Endothelial cell of umbilical vein (primary cell): ENCODE results near the gene RGS9. TPM values are rescaled to one million over a fixed set of nuclear protein-coding genes. Genes with fewer than 3 reads are reported as not detected.

Experiments used
- BruUV-seq: library from RNA; stranded (reverse); fragments of 400-500 nt; replicated peaks from 2 replicates; lab custom pipeline; 2021; lab: Mats Ljungman, UMichigan
- CTCF ChIA-PET: fragments of 300-600, 350-600 bp; sonication (Branson Sonifier 250); formaldehyde crosslinking; loops from one replicate; lab custom pipeline; 2021; ENCODE audit warnings: antibody characterized with exemption, inconsistent platforms; lab: Charles Lee
- POLR2A ChIA-PET: fragments of 300-600, 350-600 bp; sonication (Branson Sonifier 250); formaldehyde crosslinking; loops from one replicate; lab custom pipeline; 2021; ENCODE audit warnings: antibody characterized with exemption, inconsistent platforms; lab: Charles Lee
- DNase-seq: peaks from one replicate; pipeline ENCODE4 v3.0.0-alpha.2; 2011; ENCODE audit warnings: low read depth, low spot score
- FAIRE-seq: peaks from 2 replicates; lab custom pipeline; 2011; peaks lifted over from hg19 to GRCh38; lab: Jason Lieb, UNC
- H2AFZ ChIP-seq: 2 replicates; pipeline ENCODE4 v1.6.0; 2012; ENCODE audit warnings: low read depth, low read length, control low read depth, inconsistent platforms
- H3K27ac ChIP-seq: 2 replicates; pipeline ENCODE4 v1.5.1; 2011; ENCODE audit warnings: low read depth, mild to moderate bottlenecking, control low read depth, low read length, moderate library complexity; ENCODE audit not compliant: insufficient read depth
- H3K27me3 ChIP-seq, 2 experiments: 2 replicates each; pipeline versions ENCODE4 v1.6.0 to v1.6.1; 2011; ENCODE audit warnings: low read length in 2 of 2, mixed read lengths in 1 of 2; ENCODE audit not compliant: control insufficient read depth in 2 of 2, insufficient read depth in 2 of 2
- H3K36me3 ChIP-seq, 2 experiments: 2 replicates in 1 of 2; 3 replicates in 1 of 2; pipeline ENCODE4 v1.5.1; 2011; ENCODE audit warnings: low read length in 2 of 2, mild to moderate bottlenecking in 1 of 2, moderate library complexity in 1 of 2; ENCODE audit not compliant: control insufficient read depth in 2 of 2, insufficient read depth in 2 of 2; ENCODE audit errors: extremely low read depth in 1 of 2
- H3K4me1 ChIP-seq: 3 replicates; pipeline ENCODE4 v1.5.1; 2011; ENCODE audit warnings: mild to moderate bottlenecking, low read length; ENCODE audit not compliant: control insufficient read depth, insufficient read depth; ENCODE audit errors: extremely low read depth
- H3K4me2 ChIP-seq: 2 replicates; pipeline ENCODE4 v1.6.1; 2011; ENCODE audit warnings: low read length, control low read depth, mixed read lengths; ENCODE audit not compliant: insufficient read depth
- H3K4me3 ChIP-seq, 3 experiments: fragments of 200-600 bp in 1 of 3; sonication (generic), shearing (Covaris generic) in 1 of 3; replicated peaks in 1 of 3; 2 replicates each; pipeline ENCODE4 v1.5.1; 2011 to 2016; ENCODE audit warnings: control low read depth in 3 of 3, low read length in 3 of 3, mild to moderate bottlenecking in 2 of 3, inconsistent platforms in 1 of 3, low read depth in 1 of 3, moderate library complexity in 1 of 3; ENCODE audit not compliant: insufficient read depth in 1 of 3
- H3K79me2 ChIP-seq: 2 replicates; pipeline ENCODE4 v1.6.0; 2012; ENCODE audit warnings: low read length, inconsistent platforms; ENCODE audit not compliant: control insufficient read depth, insufficient read depth
- H3K9ac ChIP-seq: replicated peaks from 2 replicates; pipeline ENCODE3; 2011; ENCODE audit warnings: low read length, control low read depth; ENCODE audit not compliant: insufficient read depth; ENCODE audit errors: extremely low read depth
- H3K9me1 ChIP-seq: replicated peaks from 3 replicates; pipeline ENCODE4 v1.6.0; 2011; ENCODE audit warnings: mild to moderate bottlenecking, low read length; ENCODE audit not compliant: control insufficient read depth, insufficient read depth; ENCODE audit errors: extremely low read depth
- H3K9me3 ChIP-seq: replicated peaks from 2 replicates; pipeline ENCODE4 v1.5.1; 2012; ENCODE audit warnings: low read length, inconsistent platforms; ENCODE audit not compliant: control insufficient read depth, insufficient read depth
- H4K20me1 ChIP-seq: replicated peaks from 2 replicates; pipeline ENCODE3; 2011; ENCODE audit warnings: mild to moderate bottlenecking, low read length; ENCODE audit not compliant: control insufficient read depth, insufficient read depth; ENCODE audit errors: extremely low read depth
- EZH2 ChIP-seq: IDR thresholded peaks from 2 replicates; pipeline ENCODE4 v1.6.1; 2012; ENCODE audit warnings: borderline replicate concordance, low read depth, mild to moderate bottlenecking, moderate library complexity, low read length, inconsistent platforms; ENCODE audit not compliant: severe bottlenecking
- FOS ChIP-seq: IDR thresholded peaks from 2 replicates; pipeline ENCODE4 v1.6.1; 2011; ENCODE audit warnings: mild to moderate bottlenecking, low read length, moderate library complexity, borderline replicate concordance; ENCODE audit not compliant: insufficient read depth
- GATA2 ChIP-seq: IDR thresholded peaks from 2 replicates; pipeline ENCODE4 v1.7.0; 2011; ENCODE audit warnings: low read depth, mild to moderate bottlenecking, moderate library complexity, mixed read lengths, low read length; ENCODE audit not compliant: insufficient read length, insufficient read depth
- MAX ChIP-seq: IDR thresholded peaks from 2 replicates; pipeline ENCODE4 v1.6.1; 2011; ENCODE audit not compliant: insufficient read depth, insufficient read length
- POLR2A ChIP-seq: IDR thresholded peaks from 2 replicates; pipeline ENCODE4 v1.6.1; 2012; ENCODE audit warnings: low read depth, mild to moderate bottlenecking, control low read depth, low read length
- dilution Hi-C: fragments of 300-500 bp; cut with MboI; formaldehyde crosslinking; loops from one replicate; pipeline ENCODE4 v1.15.0; 2019; ENCODE audit warnings: low sequenced_read_pairs; ENCODE audit not compliant: extremely low pct_ligation_motif_present
- intact Hi-C: fragments of 100-400 bp; cut with micrococcal nuclease; formaldehyde crosslinking; loops from one replicate; pipeline ENCODE4 v1.10.0; 2022
- polyA plus RNA-seq, 4 experiments: library from polyadenylated mRNA; depleted of rRNA in 3 of 4; stranded (reverse) in 3 of 4; unstranded in 1 of 4; fragments of >200 nt; gene quantifications; 2 replicates each; pipeline versions ENCODE4 v1.2.1 to v1.2.3, GENCODE V29; 2011 to 2012; ENCODE audit warnings: missing spikeins in 1 of 4
- total RNA-seq: library from RNA; stranded (reverse); gene quantifications from 2 replicates; pipeline ENCODE4 v1.2.3, GENCODE V29; 2021

The RGS9 gene
- total and polyA plus RNA-seq, 2 donors (not counting 3 experiments of a cell fraction or from before 2014, with no cell fraction given), result 0.61 to 1.4 TPM

GRCh38 chr17:65142247-65142646, 5.1 kb downstream of the RGS9 start:
- Histone ChIP-seq H3K79me2 (no peaks in the 10 kb centered on the region), H3K9me1 (no peaks in the 10 kb centered on the region), H3K27ac (no peak overlapping the region), H3K27me3 (peaks cover 15 to 21% of the 10 kb centered on the region in 2 experiments), H3K9me3 (no peaks in the 10 kb centered on the region), H3K9ac (no peak overlapping the region), H2AFZ (no peak overlapping the region), H3K36me3 (no peaks in the 10 kb centered on the region), H4K20me1 (no peaks in the 10 kb centered on the region), H3K4me1 (peaks cover 4% of the 10 kb centered on the region), H3K4me3 (no peak overlapping the region), H3K4me2 (no peak overlapping the region)
- BruUV-seq, result no TSS peak
- no peak for TF ChIP-seq GATA2
- no peak for TF ChIP-seq MAX
- no peak for TF ChIP-seq EZH2
- TF ChIP-seq POLR2A, result no peak
- dilution Hi-C loops (no loop called here), intact Hi-C loops (no loop called here)
- DNase-seq (no peak), FAIRE-seq (no peak)
- CTCF ChIA-PET, result interaction anchor here (3.1 kb wide), 1 partner anchor 10 kb away, joined by 11 read pairs; no protein-coding TSS in a partner anchor
- POLR2A ChIA-PET, result no interaction called here

GRCh38 chr17:65143889-65144604, 6.9 kb downstream of the RGS9 start:
- no peak for TF ChIP-seq FOS
- no peak for FAIRE-seq
- no peaks in the 10 kb centered on the region for H3K79me2 ChIP-seq
- no peaks in the 10 kb centered on the region for H4K20me1 ChIP-seq
- H3K4me3 ChIP-seq, result no peak overlapping the region
- dilution Hi-C loops, result no loop called here
- intact Hi-C loops, result no loop called here
- CTCF ChIA-PET, result interaction anchor here (0.9 to 1.5 kb wide), 2 partner anchors 26 to 43 kb away, joined by 3 to 5 read pairs; no protein-coding TSS in a partner anchor
- H3K9me1 ChIP-seq, result no peaks in the 10 kb centered on the region
- no peak overlapping the region for H2AFZ ChIP-seq
- no peaks in the 10 kb centered on the region for H3K9me3 ChIP-seq
- peaks cover 5 to 16% of the 10 kb centered on the region in 2 experiments for H3K27me3 ChIP-seq
- BruUV-seq, result no TSS peak
- POLR2A ChIA-PET, result no interaction called here
- no peak overlapping the region for H3K4me2 ChIP-seq
- no peak for DNase-seq
- H3K27ac ChIP-seq, result no peak overlapping the region
- H3K9ac ChIP-seq, result no peak overlapping the region
- H3K4me1 ChIP-seq, result no peaks in the 10 kb centered on the region
- no peaks in the 10 kb centered on the region for H3K36me3 ChIP-seq
